ENCODE data around the gene NAALADL2. TPM values are rescaled to one million over a fixed set of nuclear protein-coding genes. Genes with fewer than 3 reads are reported as not detected.

NAALADL2 gene
- total RNA-seq, 1 donor from 2014 or later, result 9.9 TPM

GRCh38 chr3:175729466-175729865 lies 870.3 kb downstream of the NAALADL2 start:
- H3K4me3 Mint-ChIP-seq, result no peak overlapping the region
- TF ChIP-seq CTCF (conservative IDR thresholded peaks at IDR 0.05), result no peak
- H3K36me3 Mint-ChIP-seq, result no peaks in the 10 kb centered on the region
- no peaks in the 10 kb centered on the region for H3K27me3 Mint-ChIP-seq
- peaks cover 3% of the 10 kb centered on the region for H3K4me1 Mint-ChIP-seq (ENCODE audit: unreplicated experiment)
- H3K9me3 Mint-ChIP-seq, result no peaks in the 10 kb centered on the region
- no peak for DNase-seq (ENCODE audit: extremely low spot score, unreplicated experiment)
- H3K27ac Mint-ChIP-seq, result no peak overlapping the region

- Mint-ChIP-seq H3K27me3 (no peaks in the 10 kb centered on the region), H3K36me3 (peaks cover 7% of the 10 kb centered on the region), H3K27ac (no peak overlapping the region), H3K4me3 (no peak overlapping the region), H3K4me1 (ENCODE audit: unreplicated experiment) (peaks cover 5% of the 10 kb centered on the region), H3K9me3 (peaks cover 7% of the 10 kb centered on the region)
- DNase-seq (ENCODE audit: extremely low spot score, unreplicated experiment), result no peak
- TF ChIP-seq CTCF (conservative IDR thresholded peaks at IDR 0.05), result no peak
Observed at GRCh38 chr3:175731543-175731942, 872.4 kb downstream of the NAALADL2 start.

DNA sequence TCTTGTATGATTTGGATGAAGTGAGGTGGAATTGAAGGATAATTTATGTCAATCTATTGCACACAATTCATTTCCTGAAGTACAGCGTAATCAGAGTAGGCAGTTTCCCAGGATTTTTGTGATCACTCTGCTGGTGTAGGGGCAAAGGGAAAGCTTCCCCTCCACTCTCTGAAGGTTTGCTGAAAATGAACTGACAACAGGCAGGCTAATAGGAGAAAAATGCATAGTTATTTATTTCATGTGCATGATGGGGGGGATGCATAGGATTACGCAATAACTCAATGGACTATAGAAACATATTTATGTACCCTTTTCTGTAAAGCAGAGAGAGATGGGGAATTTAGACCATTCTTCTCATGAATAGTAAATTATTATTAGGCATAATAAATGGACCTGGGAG lies 872.9 kb downstream of the NAALADL2 start:
- DNase-seq (ENCODE audit: extremely low spot score, unreplicated experiment), result no peak
- TF ChIP-seq CTCF (conservative IDR thresholded peaks at IDR 0.05), result no peak
- peaks cover 7% of the 10 kb centered on the region for H3K36me3 Mint-ChIP-seq
- H3K27ac Mint-ChIP-seq, result no peak overlapping the region
- no peaks in the 10 kb centered on the region for H3K27me3 Mint-ChIP-seq
- peaks cover 4% of the 10 kb centered on the region for H3K4me1 Mint-ChIP-seq (ENCODE audit: unreplicated experiment)
- H3K9me3 Mint-ChIP-seq, result peaks cover 7% of the 10 kb centered on the region
- H3K4me3 Mint-ChIP-seq, result no peak overlapping the region

DNA sequence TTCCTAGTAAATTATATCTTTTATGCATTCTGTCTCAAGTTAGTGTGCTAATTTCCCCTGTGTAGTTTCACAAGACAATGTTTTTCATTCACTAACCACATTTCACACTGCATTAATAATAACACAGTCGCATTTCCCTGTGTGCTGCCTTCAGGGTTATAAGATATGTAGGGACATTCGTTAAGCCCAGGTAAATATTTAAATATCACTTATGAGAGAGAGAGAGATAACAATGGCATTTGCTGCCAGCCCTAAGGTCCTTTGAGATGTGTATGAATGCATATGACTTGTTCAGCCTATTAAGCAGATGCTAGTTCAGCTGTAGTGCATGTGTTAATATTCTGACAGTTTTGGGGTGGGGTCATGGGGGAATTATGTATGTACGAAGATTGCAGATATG lies 876.7 kb downstream of the NAALADL2 start:
- DNase-seq (ENCODE audit: extremely low spot score, unreplicated experiment), result no peak
- Mint-ChIP-seq H3K4me1 (ENCODE audit: unreplicated experiment) (peaks cover 11% of the 10 kb centered on the region), H3K27me3 (no peaks in the 10 kb centered on the region), H3K27ac (no peak overlapping the region), H3K4me3 (no peak overlapping the region), H3K36me3 (peaks cover 7% of the 10 kb centered on the region), H3K9me3 (peaks cover 7% of the 10 kb centered on the region)
- TF ChIP-seq CTCF (conservative IDR thresholded peaks at IDR 0.05), result no peak

DNA sequence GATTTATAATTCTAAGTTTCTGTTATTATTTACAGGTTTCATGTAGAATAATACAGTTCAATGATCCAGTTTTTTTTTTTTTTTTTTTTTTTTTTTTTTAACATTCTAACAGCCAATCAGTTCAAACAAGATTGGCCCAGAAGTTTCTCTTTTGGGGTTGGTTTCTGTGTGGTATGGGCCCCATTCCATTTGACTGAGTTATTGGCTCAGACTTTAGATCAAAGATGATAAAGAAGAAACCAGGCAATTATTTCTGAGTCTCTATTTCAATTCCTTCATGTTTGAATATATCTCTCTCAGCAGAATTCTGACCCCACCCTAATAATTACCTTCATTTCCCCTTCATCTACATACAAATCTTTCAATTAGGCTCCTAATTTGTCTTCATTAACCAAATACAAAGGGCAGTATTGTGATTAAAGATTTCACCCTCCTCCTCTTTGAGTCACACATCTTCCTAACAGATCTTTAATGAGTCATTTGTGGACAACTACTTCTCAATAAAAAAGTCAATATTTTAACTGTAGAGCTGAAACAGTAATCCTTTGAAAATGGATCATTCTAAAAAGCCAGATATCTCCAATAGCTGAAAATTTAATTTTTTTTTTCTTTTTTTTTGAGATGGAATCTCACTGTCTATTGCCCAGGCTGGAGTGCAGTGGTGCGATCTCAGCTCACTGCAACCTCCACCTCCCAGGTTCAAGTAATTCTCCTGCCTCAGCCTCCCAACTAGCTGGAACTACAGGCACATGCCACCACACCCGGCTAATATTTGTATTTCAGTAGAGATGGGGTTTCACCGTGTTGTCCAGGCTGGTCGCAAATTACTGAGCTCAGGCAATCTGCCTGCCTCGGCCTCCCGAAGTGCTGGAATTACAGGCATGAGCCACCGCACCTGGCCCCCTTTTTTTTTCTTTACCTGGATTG lies 878.8 kb downstream of the NAALADL2 start:
- no peak for DNase-seq (ENCODE audit: extremely low spot score, unreplicated experiment)
- TF ChIP-seq CTCF (conservative IDR thresholded peaks at IDR 0.05), result no peak
- H3K4me1 Mint-ChIP-seq (ENCODE audit: unreplicated experiment), result peaks cover 12% of the 10 kb centered on the region
- peaks cover 11% of the 10 kb centered on the region for H3K9me3 Mint-ChIP-seq
- no peak overlapping the region for H3K27ac Mint-ChIP-seq
- no peaks in the 10 kb centered on the region for H3K27me3 Mint-ChIP-seq
- peaks cover 7% of the 10 kb centered on the region for H3K36me3 Mint-ChIP-seq
- H3K4me3 Mint-ChIP-seq, result no peak overlapping the region

Measured in type B pancreatic cell (in vitro differentiated cells).